ENCODE results near the gene FAM83E.
A peak's percentile ranks its signal among the peaks of the same experiment; 100 is the strongest.

FAM83E gene

GRCh38 chr19:48596679-48597465 is 18.0 kb downstream of the FAM83E start:
- Histone ChIP-seq H3K4me3 (no peak overlapping the region), H3K27ac (no peak overlapping the region)
- no peak for TF ChIP-seq CTCF (IDR thresholded peaks at IDR 0.05)
- DNase-seq (ENCODE audit: low spot score), result no peak

- no peak overlapping the region for H3K27ac ChIP-seq
- no peak for DNase-seq (ENCODE audit: low spot score)
- no peak for TF ChIP-seq CTCF (IDR thresholded peaks at IDR 0.05)
- H3K4me3 ChIP-seq, result no peak overlapping the region
Observed at GRCh38 chr19:48596237-48596636, 18.6 kb downstream of the FAM83E start.

- no peak for TF ChIP-seq CTCF (IDR thresholded peaks at IDR 0.05)
- no peak for DNase-seq (ENCODE audit: low spot score)
- Histone ChIP-seq H3K27ac (no peak overlapping the region), H3K4me3 (no peak overlapping the region)
Observed at GRCh38 chr19:48595833-48596232, 19.0 kb downstream of the FAM83E start.

- no peak for TF ChIP-seq CTCF (IDR thresholded peaks at IDR 0.05)
- H3K4me3 ChIP-seq, result no peak overlapping the region
- no peak for DNase-seq (ENCODE audit: low spot score)
- H3K27ac ChIP-seq, result no peak overlapping the region
Observed at GRCh38 chr19:48595171-48595570, 19.7 kb downstream of the FAM83E start.

GRCh38 chr19:48591021-48591420 is 23.9 kb downstream of the FAM83E start:
- Histone ChIP-seq H3K4me3 (no peak overlapping the region), H3K27ac (no peak overlapping the region)
- no peak for DNase-seq (ENCODE audit: low spot score)
- no peak for TF ChIP-seq CTCF (IDR thresholded peaks at IDR 0.05)

- Histone ChIP-seq H3K4me3 (peak overlapping the region; percentile 65), H3K27ac (peak overlapping the region in 1 of 2 donors; percentile 35)
- peak; percentile 87 for DNase-seq (ENCODE audit: low spot score)
- TF ChIP-seq CTCF (IDR thresholded peaks at IDR 0.05), result peak; percentile 82
Observed at GRCh38 chr19:48588670-48589401, 26.0 kb downstream of the FAM83E start.

GRCh38 chr19:48587387-48587786 is 27.5 kb downstream of the FAM83E start:
- TF ChIP-seq CTCF (IDR thresholded peaks at IDR 0.05), result no peak
- DNase-seq (ENCODE audit: low spot score), result no peak
- Histone ChIP-seq H3K27ac (no peak overlapping the region), H3K4me3 (no peak overlapping the region)

Measured in coronary artery (tissue), 2 donors.